ENCODE results near the gene DHRS7B.

DNA sequence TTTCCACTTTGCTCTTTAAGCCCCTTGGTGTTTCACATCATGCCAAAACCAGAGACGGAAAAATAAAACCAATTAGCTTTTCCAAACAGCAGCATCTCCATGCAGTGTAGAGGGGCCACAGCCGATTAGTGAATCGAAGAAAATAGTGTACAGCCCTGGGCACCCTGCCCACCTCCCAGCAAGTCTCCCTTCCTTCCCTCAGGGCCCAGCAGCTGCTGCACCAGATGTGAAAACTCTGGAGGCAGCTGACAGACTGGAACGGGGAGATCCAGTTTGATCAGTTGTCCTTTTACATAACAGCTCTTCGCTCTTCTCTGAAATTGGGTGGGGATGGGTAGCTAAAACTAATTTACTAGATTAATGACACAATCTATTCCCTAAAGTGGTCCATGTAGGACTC lies 67.9 kb downstream of the DHRS7B start:
- TF ChIP-seq L3MBTL2 (conservative IDR thresholded peaks at IDR 0.05), result no peak
- no peak for TF ChIP-seq LEF1 (IDR thresholded peaks at IDR 0.05; ENCODE audit: borderline replicate concordance)

Data from HEK293T (cell line).